NCI-H226 (cell line): ENCODE data around the gene ATF7IP2.

ENCODE experiments used
- DNase-seq: peaks from one replicate; pipeline ENCODE4 v3.0.0-alpha.2; 2015

Gene ATF7IP2

GRCh38 chr16:10518479-10519041, 132.7 kb downstream of the ATF7IP2 start:
- no peak for DNase-seq

DNA sequence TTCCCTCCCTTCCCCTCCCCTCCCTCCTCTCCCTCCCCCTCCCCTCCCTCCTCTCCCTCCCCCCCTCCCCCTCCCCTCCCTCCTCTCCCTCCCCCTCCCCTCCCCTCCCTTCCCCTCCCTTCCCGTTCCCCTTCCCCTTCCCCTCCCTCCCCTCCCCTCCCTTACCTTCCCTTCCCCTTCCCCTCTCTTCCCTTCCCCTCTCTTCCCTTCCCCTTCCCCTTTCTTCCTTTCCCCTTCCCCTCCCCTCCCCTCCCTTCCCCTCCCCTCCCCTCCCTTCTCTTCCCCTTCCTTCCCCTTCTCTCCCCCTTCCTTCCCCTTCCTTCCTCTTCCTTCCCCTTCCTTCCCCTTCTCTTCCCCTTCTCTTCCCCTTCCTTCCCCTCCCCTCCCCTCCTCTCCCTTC, 133.4 kb downstream of the ATF7IP2 start:
- no peak for DNase-seq

DNA sequence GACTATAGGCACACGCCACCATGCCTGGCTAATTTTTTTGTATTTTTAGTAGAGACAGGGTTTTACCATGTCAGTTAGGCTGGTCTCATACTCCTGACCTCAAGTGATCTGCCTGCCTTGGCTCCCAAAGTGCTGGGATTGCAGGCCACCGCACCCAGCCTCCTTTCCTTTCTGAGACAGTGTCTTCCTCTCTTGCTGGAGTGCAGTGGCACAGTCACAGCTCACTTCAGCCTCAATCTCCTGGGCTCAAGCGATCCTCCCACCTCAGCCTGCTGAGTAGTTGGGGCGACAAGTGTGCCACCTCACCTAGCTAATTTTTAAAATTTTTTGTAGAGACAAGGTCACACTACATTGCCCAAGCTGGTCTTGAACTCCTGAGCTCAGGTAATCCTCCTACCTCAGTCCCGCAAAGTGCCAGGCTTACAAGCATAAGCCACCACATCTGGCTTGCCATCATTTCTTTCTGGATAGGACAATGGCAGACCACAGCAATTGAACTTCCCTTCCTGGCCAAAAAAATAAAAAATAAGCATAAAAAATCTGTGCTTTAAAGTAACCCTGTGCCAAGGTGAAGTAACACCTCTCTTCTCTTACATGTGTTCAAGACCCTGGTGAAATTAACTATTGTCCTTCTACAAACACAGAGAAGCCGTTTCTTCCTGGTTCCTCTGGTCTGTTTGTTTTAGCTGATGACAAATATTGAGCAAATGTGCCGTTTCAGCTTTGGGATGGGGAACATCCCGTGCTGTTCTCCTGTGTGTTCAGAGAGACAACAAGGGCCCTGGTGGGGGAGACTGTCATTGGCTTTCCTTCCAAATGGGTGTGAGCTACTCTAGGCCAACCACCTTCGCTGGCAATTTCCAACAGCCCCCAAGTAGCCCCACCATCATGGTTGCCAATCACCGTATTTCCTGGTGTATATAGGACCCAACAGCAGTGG, 134.3 kb downstream of the ATF7IP2 start:
- DNase-seq: no peak

DNA sequence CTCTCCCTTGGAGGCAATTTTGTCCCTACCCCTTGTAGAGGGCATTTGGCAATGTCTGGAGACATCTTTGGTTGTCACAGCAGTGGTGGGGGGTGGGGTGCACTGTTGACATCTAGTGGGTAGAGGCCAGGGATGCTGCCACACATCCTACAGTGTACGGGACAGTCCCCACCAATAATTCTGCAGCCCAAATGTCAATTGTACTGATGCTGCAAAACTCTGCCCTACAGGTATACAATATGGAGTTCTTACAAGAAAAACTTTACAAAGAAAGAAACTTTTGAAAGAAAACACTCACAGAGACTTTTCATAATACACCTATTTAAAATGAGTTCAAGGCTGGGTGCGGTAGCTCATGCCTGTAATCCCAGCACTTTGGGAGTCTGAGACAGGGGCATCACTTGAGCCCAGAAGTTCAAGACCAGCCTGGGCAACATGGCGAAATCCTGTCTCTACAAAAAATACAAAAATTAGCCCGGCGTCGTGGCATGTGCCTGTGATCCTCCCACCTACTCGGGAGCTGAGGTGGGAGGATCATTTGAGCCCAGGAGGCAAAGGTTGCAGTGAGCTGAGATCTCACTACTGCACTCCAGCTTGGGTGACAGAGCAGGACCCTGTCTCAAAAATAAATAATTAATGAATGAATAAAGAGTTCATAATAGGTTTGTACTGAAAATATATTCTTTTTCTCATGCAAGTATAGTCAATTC, 135.2 kb downstream of the ATF7IP2 start:
- no peak for DNase-seq

DNA sequence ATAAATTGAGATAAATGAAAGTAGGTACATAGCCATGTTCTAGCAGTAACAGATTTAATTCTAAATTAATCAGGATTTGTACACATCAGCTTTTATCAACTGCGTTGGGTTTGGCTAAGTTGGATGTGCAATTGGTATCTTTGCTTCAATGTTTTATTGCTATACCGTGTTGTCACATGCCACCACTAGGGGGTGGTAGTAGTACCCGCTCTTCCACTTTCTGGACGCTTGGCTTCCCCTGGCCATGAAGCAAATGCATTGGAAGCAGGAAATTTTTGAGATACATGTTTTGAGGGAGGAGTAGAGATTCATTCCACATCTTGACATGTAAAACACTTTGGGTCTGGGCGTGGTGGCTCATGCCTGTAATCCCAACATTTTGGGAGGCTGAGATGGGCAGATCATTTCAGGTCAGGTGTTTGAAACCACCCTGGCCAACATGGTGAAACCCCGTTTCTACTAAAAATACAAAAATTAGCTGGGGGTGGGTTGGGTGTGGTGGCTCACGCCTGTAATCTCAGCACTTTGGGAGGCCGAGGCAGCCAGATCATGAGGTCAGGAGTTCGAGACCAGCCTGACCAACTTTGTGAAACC, 135.9 kb downstream of the ATF7IP2 start:
- peak; percentile 43 for DNase-seq

GRCh38 chr16:10522966-10523365, 137.1 kb downstream of the ATF7IP2 start:
- DNase-seq: no peak

- DNase-seq: no peak
Observed at GRCh38 chr16:10525214-10525825, 139.5 kb downstream of the ATF7IP2 start.

- no peak for DNase-seq
Observed at GRCh38 chr16:10526962-10527361, 141.1 kb downstream of the ATF7IP2 start.

DNA sequence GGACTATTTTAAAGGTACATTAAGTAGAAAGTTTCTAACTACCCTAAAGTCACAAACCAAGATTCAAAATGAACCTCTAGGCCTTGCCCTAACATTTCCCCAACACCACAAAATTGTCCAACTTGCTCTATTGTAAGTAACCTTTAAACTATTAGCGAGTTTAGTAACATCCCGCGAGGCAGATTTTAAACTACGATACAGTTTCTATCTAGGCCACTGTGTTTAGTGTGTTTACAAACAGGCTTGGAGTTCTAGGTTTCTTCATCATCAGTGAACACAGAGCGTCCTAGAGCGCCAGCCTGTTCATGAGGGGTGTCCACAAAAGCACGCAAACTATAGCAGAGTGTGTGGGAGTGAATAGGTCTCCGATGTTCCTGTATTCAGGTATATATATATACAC, 142.8 kb downstream of the ATF7IP2 start:
- no peak for DNase-seq

- no peak for DNase-seq
Observed at GRCh38 chr16:10529895-10530669, 144.2 kb downstream of the ATF7IP2 start.

- no peak for DNase-seq
Observed at GRCh38 chr16:10530685-10531084, 144.8 kb downstream of the ATF7IP2 start.

DNA sequence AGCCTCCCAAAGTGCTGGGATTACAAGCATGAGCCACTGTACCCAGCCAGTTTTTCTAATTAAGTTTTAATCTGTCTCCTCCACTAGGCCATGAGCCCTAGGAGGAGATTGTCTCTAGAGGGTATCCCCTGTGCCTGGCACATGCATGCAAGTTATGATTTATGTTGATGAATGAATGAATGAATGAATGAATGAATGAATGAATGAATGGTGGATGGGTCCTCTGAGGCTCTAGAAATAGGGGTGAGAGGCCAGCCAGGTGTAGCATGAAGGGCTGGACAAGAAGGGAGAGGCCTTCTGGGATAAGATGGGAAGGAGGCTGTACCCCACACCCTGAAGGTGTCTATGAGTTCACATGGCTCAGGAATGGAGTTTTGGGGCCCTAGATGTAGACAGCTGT, 145.7 kb downstream of the ATF7IP2 start:
- DNase-seq: no peak
